Activated gamma-delta T cell treated with Interleukin-2 at 50 U/mL for 16 hours (primary cell): Measurements from ENCODE around the gene FOLR1.
"Not testable (repeated sequence)": the region's sequence is repeated elsewhere in the genome, so short reads cannot be mapped to it uniquely, and the experiment has no call there.

Source experiments
- DNase-seq: peaks from one replicate; pipeline ENCODE4 v3.0.0-alpha.2; 2020

Gene FOLR1

GRCh38 chr11:72191961-72192381 lies at the start of gene FOLR1:
Gene FOLR1 (plus strand): TSS chr11:72192140. CDS start chr11:72192174, 34 bp downstream.
- no peak for DNase-seq

GRCh38 chr11:72142543-72142942 lies 49.4 kb upstream of the FOLR1 start:
- DNase-seq: not testable (repeated sequence)

- no peak for DNase-seq
Observed at GRCh38 chr11:72144807-72145565, 47.0 kb upstream of the FOLR1 start.

- DNase-seq: no peak
Observed at GRCh38 chr11:72146625-72147024, 45.3 kb upstream of the FOLR1 start.

GRCh38 chr11:72150882-72151281 lies 41.1 kb upstream of the FOLR1 start:
- DNase-seq: no peak

- not testable (repeated sequence) for DNase-seq
Observed at GRCh38 chr11:72153874-72154273, 38.1 kb upstream of the FOLR1 start.

- DNase-seq: no peak
Observed at GRCh38 chr11:72154816-72155215, 37.1 kb upstream of the FOLR1 start.

- no peak for DNase-seq
Observed at GRCh38 chr11:72155751-72156150, 36.2 kb upstream of the FOLR1 start.

GRCh38 chr11:72157131-72157530 lies 34.8 kb upstream of the FOLR1 start:
- DNase-seq: no peak

- DNase-seq: no peak
Observed at GRCh38 chr11:72160319-72160718, 31.6 kb upstream of the FOLR1 start.

GRCh38 chr11:72162891-72163492 lies 28.9 kb upstream of the FOLR1 start:
- no peak for DNase-seq

- not testable (repeated sequence) for DNase-seq
Observed at GRCh38 chr11:72164187-72164586, 27.8 kb upstream of the FOLR1 start.

- DNase-seq: not testable (repeated sequence)
Observed at GRCh38 chr11:72169046-72169555, 22.8 kb upstream of the FOLR1 start.

- not testable (repeated sequence) for DNase-seq
Observed at GRCh38 chr11:72169754-72170153, 22.2 kb upstream of the FOLR1 start.

- not testable (repeated sequence) for DNase-seq
Observed at GRCh38 chr11:72172043-72172442, 19.9 kb upstream of the FOLR1 start.

GRCh38 chr11:72173291-72173690 lies 18.6 kb upstream of the FOLR1 start:
- DNase-seq: no peak

GRCh38 chr11:72174302-72175070 lies 17.5 kb upstream of the FOLR1 start:
- DNase-seq: no peak

- no peak for DNase-seq
Observed at GRCh38 chr11:72177656-72178055, 14.3 kb upstream of the FOLR1 start.

- DNase-seq: no peak
Observed at GRCh38 chr11:72179049-72179803, 12.7 kb upstream of the FOLR1 start.

- no peak for DNase-seq
Observed at GRCh38 chr11:72179804-72180396, 12.0 kb upstream of the FOLR1 start.

- not testable (repeated sequence) for DNase-seq
Observed at GRCh38 chr11:72180892-72181552, 10.9 kb upstream of the FOLR1 start.

- not testable (repeated sequence) for DNase-seq
Observed at GRCh38 chr11:72181553-72181958, 10.4 kb upstream of the FOLR1 start.
